Thyroid gland (tissue), 4 donors: ENCODE results near the gene ELL2. TPM values are rescaled to one million over a fixed set of nuclear protein-coding genes. Genes with fewer than 3 reads are reported as not detected.

Experiments used
- DNase-seq, 2 donors: peaks; one replicate each; pipeline ENCODE4 v3.0.0-alpha.2; 2019
- H3K27ac ChIP-seq, 3 donors: fragments of 200-600 bp; sonication (generic); 1 replicate in 2 of 3; 2 replicates in 1 of 3; pipeline ENCODE4 v1.5.1; 2016 to 2019; ENCODE audit warnings: mild to moderate bottlenecking in 1 of 3, moderate library complexity in 1 of 3
- H3K27me3 ChIP-seq: fragments of 200-600 bp; sonication (generic); one replicate; pipeline ENCODE4 v1.5.1; 2019
- H3K36me3 ChIP-seq, 2 donors: fragments of 200-600 bp; sonication (generic); one replicate each; pipeline ENCODE4 v1.5.1; 2016 to 2019
- H3K4me1 ChIP-seq, 2 donors: fragments of 200-600 bp; sonication (generic); one replicate each; pipeline ENCODE4 v1.5.1; 2017 to 2019
- H3K4me3 ChIP-seq, 3 donors: fragments of 200-600 bp; sonication (generic); replicated peaks in 1 of 3; 1 replicate in 2 of 3; 2 replicates in 1 of 3; pipeline ENCODE4 v1.5.1; 2016; ENCODE audit warnings: mild to moderate bottlenecking in 1 of 3
- H3K9me3 ChIP-seq: fragments of 200-600 bp; sonication (generic); one replicate; pipeline ENCODE4 v1.5.1; 2017
- POLR2A ChIP-seq, 2 donors: fragments of 450-650 bp; IDR thresholded peaks; one replicate each; pipeline ENCODE4 v1.6.1; 2017; ENCODE audit warnings: antibody characterized with exemption in 2 of 2, mild to moderate bottlenecking in 2 of 2, moderate library complexity in 1 of 2
- WGBS, 2 donors: methylation state at CpG; one replicate each; pipeline ENCODE4 v1.1.5; 2017; 5-methylcytosine and 5-hydroxymethylcytosine counted together
- intact Hi-C: fragments of 100-400 bp; cut with DNase I; formaldehyde crosslinking; loops from one replicate; pipeline ENCODE4 v1.15.1; 2023
- total RNA-seq, 4 donors: library from RNA; depleted of rRNA; stranded (reverse); fragments of >200 nt; gene quantifications; one replicate each; pipeline ENCODE4 v1.2.3, GENCODE V29; 2016
- TF ChIP-seq, protein P1 (sequence below), 6 experiments: fragments of 200-600 bp in 3 of 6; fragments of 450-650 bp in 3 of 6; sonication (generic) in 3 of 6; IDR thresholded peaks; one replicate each; pipeline ENCODE4 v1.5.1; 2016 to 2019; ENCODE audit warnings: antibody characterized with exemption in 6 of 6, mild to moderate bottlenecking in 2 of 6, inconsistent platforms in 1 of 6, moderate library complexity in 1 of 6

ELL2 gene
- total RNA-seq, 4 donors from 2014 or later, result 56.1 to 80.2 (median 69.6) TPM

DNA sequence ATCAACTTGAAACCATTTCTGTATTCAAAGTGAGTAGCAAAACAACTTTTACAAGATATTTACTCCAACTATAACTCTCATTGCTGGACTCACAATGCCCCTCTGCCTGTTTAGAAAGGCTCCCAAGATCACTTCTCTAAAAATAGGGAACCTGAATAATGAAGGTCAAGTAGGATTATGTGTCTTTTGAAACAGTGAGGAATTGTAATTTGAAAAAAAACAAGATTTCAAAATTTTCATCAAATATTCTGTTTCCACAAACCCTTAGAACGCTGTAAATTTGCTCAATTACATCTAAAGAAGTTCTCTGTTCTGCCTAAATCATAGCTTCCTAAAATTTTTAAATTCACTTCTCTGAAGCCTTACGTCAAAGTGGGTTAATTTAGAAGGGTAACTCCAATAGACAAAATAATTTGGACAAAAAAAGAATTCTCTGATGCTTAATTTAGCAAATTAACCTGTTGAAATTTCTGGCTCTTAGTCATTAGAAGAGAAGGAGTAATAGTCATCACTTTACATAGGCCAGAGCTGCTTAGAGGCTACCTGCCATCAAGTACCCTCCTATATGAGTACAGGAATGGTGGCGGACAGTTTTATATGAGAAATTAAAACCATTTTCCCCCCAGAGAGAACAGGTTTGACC is 4.0 kb downstream of the ELL2 start:
- H3K27ac ChIP-seq, result peak overlapping the region in 1 of 3 donors; percentile 0
- intact Hi-C loops, result no loop called here
- WGBS, 2 donors, result 91 to 93% methylated on average over 3 of the region's 3 CpGs
- no peaks in the 10 kb centered on the region for H3K27me3 ChIP-seq
- TF ChIP-seq POLR2A (IDR thresholded peaks at IDR 0.05), result no peak
- TF ChIP-seq, protein P1, sequence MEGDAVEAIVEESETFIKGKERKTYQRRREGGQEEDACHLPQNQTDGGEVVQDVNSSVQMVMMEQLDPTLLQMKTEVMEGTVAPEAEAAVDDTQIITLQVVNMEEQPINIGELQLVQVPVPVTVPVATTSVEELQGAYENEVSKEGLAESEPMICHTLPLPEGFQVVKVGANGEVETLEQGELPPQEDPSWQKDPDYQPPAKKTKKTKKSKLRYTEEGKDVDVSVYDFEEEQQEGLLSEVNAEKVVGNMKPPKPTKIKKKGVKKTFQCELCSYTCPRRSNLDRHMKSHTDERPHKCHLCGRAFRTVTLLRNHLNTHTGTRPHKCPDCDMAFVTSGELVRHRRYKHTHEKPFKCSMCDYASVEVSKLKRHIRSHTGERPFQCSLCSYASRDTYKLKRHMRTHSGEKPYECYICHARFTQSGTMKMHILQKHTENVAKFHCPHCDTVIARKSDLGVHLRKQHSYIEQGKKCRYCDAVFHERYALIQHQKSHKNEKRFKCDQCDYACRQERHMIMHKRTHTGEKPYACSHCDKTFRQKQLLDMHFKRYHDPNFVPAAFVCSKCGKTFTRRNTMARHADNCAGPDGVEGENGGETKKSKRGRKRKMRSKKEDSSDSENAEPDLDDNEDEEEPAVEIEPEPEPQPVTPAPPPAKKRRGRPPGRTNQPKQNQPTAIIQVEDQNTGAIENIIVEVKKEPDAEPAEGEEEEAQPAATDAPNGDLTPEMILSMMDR (IDR thresholded peaks at IDR 0.05), result no peak
- H3K9me3 ChIP-seq, result no peaks in the 10 kb centered on the region
- peaks cover 50 to 54% of the 10 kb centered on the region in 2 donors for H3K4me1 ChIP-seq
- H3K4me3 ChIP-seq, result no peak overlapping the region
- H3K36me3 ChIP-seq, result no peaks in the 10 kb centered on the region
- no peak for DNase-seq

DNA sequence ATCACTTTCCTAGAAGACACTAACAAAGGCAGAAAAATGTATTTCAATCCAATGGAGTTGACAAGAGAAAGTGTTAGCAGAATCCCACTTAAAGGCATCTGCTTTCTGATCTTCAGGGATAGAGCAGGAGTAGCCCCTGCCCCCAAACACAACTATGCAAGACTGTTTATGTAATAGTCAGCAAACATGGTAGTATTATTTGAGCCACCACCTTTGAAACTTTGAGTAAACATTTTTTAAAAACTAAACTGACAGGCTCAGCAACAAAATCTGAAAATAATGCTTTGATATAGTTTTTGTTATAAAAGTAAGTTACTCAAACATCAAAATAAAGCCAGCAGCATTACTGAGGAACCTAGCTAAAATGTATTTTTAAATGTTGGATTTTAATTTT is 4.8 kb downstream of the ELL2 start:
- no peaks in the 10 kb centered on the region for H3K36me3 ChIP-seq
- no peaks in the 10 kb centered on the region for H3K9me3 ChIP-seq
- peak overlapping the region in 1 of 3 donors; percentile 59 for H3K27ac ChIP-seq
- H3K27me3 ChIP-seq, result no peaks in the 10 kb centered on the region
- DNase-seq, result no peak
- peaks cover 47 to 55% of the 10 kb centered on the region in 2 donors for H3K4me1 ChIP-seq
- intact Hi-C loops, result no loop called here
- no peak for TF ChIP-seq POLR2A (IDR thresholded peaks at IDR 0.05)
- TF ChIP-seq, protein P1 (IDR thresholded peaks at IDR 0.05), result no peak
- no peak overlapping the region for H3K4me3 ChIP-seq

DNA sequence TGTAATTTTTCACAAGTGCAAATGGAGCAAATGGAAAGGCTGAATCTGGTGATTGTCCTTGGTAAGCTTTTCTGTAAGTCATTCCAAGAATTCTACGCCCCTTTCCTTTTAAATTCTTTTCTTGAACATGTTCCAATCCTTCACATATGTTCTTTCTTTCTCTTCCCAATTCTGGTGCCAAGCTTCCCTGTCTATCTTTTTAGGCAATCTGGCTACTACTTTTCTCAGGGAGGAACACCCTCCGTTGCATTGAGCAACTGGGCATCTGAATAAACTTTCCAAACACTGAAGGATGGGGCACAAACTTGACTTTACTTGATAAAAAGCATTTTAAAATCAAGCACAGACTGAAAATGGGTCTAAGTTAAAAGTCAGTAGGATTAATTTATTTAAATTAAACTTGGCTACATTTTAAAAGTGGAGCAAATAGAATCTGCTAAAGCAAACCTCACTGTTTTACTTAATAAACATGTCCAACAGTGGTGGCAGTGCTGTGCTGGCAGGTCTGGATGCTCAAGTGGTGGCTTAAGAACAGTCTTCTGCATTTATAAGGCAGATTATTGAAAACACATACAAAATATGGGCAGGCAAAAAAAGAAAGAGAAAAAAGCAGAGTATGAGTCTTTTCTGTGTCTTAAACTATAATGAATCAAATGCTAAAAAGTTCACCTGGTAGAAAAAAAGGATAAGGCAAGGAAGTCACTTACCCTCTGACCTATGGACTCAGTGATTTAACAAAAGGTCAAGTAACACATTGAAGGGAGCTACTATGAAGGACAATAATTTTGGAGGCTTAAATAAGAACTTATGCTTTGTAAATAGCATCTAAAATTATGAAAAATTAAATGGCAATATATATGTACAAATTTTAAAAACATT is 5.4 kb downstream of the ELL2 start:
- DNase-seq, result peak; percentile 24 to 47
- H3K4me1 ChIP-seq, result peaks cover 47 to 55% of the 10 kb centered on the region in 2 donors
- no peaks in the 10 kb centered on the region for H3K27me3 ChIP-seq
- 64 to 85% methylated on average over 2 of the region's 2 CpGs for WGBS, 2 donors
- intact Hi-C loops, result no loop called here
- TF ChIP-seq, protein P1 (IDR thresholded peaks at IDR 0.05), result no peak
- no peak for TF ChIP-seq POLR2A (IDR thresholded peaks at IDR 0.05)
- H3K4me3 ChIP-seq, result no peak overlapping the region
- H3K9me3 ChIP-seq, result no peaks in the 10 kb centered on the region
- H3K36me3 ChIP-seq, result no peaks in the 10 kb centered on the region
- peak overlapping the region in 1 of 3 donors; percentile 59 for H3K27ac ChIP-seq

DNA sequence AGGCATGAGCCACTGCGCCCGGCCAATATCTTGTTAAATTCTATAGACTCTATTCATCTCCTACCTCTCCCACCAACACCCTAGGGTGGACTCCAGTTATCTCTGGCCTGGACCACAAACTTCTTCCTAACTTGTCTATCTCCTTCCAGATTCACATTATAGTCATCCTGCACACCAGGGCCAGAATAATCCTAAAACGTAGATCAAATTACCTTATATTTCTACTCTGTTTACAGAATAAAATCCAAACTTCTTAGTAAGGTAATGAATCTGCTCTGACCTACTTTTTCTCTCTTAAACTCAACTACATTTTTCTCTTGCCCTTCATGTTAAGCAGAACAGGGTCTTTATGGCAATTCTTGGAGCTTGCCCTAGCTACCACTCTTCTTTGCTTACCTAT is 6.9 kb downstream of the ELL2 start:
- no peaks in the 10 kb centered on the region for H3K27me3 ChIP-seq
- WGBS, 2 donors, result 96% methylated on average over 3 of the region's 3 CpGs
- DNase-seq, result no peak
- H3K4me3 ChIP-seq, result no peak overlapping the region
- peaks cover 54 to 63% of the 10 kb centered on the region in 2 donors for H3K4me1 ChIP-seq
- H3K36me3 ChIP-seq, result no peaks in the 10 kb centered on the region
- H3K9me3 ChIP-seq, result no peaks in the 10 kb centered on the region
- H3K27ac ChIP-seq, result no peak overlapping the region
- TF ChIP-seq, protein P1 (IDR thresholded peaks at IDR 0.05), result no peak
- TF ChIP-seq POLR2A (IDR thresholded peaks at IDR 0.05), result no peak
- intact Hi-C loops, result no loop called here
